ENCODE measurements around the gene PRSS33.

PRSS33 gene

DNA sequence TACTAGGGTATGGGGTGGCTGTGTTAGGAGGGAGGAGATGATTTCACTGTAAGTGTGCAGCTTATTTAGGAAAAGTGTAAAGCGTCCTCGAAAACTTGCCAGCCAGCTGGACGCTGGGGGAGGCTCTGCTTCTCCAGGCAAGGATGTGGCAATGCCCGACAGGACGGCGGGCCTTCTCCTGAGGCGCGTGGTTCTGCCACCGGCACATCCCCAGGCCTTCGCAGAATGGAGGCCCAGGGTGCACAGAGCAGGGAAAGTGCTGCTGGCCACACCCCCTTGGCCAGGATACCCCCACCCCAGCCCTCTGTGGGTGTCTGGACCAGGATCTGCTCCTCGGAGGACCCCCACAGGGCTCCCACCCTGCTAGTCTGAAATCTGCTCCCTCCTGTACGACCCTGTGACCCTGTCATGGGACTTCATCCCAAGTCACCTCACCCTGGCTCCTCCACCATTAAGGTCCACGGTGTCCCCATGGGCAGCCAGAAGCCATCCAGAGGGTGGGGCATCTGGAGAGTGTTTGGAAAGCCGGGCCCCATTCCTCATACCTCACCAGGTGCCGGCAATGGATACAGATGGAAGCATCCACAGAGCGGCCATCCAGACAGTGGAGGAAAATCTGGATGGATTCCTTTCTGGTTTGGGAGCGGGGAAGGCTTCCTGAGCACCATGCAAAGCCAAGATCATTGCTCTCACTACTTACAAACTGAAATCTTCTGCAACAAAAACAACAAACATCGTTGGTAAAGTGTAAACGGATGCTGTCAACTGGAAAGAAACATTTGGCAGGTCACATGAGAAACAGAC is 44.2 kb downstream of the PRSS33 start:
- H3K4me3 ChIP-seq (ENCODE audit: control insufficient read depth, low read depth, low read length) = no peak overlapping the region
- TF ChIP-seq, protein P1, sequence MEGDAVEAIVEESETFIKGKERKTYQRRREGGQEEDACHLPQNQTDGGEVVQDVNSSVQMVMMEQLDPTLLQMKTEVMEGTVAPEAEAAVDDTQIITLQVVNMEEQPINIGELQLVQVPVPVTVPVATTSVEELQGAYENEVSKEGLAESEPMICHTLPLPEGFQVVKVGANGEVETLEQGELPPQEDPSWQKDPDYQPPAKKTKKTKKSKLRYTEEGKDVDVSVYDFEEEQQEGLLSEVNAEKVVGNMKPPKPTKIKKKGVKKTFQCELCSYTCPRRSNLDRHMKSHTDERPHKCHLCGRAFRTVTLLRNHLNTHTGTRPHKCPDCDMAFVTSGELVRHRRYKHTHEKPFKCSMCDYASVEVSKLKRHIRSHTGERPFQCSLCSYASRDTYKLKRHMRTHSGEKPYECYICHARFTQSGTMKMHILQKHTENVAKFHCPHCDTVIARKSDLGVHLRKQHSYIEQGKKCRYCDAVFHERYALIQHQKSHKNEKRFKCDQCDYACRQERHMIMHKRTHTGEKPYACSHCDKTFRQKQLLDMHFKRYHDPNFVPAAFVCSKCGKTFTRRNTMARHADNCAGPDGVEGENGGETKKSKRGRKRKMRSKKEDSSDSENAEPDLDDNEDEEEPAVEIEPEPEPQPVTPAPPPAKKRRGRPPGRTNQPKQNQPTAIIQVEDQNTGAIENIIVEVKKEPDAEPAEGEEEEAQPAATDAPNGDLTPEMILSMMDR (IDR thresholded peaks at IDR 0.05; ENCODE audit: control insufficient read depth, insufficient read depth, low read depth, low read length, missing control alignments) = no peak
- DNase-seq (ENCODE audit: low read depth) = no peak

DNA sequence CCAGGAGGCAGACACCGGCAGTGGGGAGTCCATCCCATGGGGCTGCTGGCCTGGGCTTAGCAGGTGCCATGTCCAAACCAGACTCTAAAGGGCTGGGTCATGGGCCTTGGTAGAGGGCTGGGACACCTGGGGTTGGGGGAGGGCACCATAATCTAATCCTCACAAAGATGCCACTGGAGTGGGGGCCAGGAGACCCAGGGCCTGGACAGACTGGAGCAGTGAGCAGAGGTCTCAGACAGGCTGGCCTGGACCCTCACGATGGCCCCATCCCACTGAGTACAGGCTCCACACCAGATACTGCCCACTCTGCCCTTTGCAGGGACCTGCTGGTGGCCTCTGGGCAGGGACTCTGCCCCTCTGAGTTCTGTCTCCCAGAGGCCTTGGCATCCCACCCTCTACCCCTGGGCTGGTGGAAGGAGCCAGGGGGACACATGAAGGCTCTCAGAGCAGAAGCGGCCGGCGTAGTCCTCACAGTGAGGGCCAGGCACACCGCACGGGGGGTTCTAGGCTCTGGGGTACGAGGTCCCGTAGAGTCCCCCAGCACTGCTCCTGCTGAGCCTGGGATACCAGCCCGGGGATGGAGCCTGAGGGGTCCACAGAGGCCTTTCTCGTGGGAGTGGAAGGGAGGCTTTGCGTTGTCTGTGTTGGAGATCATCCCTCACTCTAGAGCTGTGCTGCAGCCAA is 44.9 kb downstream of the PRSS33 start:
- no peak overlapping the region for H3K4me3 ChIP-seq (ENCODE audit: control insufficient read depth, low read depth, low read length)
- no peak for DNase-seq (ENCODE audit: low read depth)
- TF ChIP-seq, protein P1 (IDR thresholded peaks at IDR 0.05; ENCODE audit: control insufficient read depth, insufficient read depth, low read depth, low read length, missing control alignments) = no peak

DNA sequence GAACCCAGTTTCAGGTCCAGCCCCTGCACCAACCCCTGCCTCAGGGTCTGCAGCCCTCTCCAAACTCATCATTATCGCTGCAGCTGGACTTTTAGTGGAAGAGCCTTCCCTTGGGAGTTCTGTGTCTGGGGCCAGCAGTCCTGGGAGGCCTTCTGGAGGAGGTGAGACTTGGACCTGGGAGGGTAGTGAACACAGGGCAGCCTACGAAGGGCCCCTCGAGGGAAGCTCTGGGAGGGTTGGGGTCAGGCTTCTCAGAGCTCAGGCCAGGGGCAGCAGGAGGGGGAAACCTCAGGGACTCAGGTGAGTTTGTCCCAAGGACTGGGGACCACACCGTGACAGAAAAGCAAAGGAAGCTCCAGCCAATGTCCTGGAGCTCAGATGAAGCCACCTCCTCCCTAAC is 46.2 kb downstream of the PRSS33 start:
- TF ChIP-seq, protein P1 (IDR thresholded peaks at IDR 0.05; ENCODE audit: control insufficient read depth, insufficient read depth, low read depth, low read length, missing control alignments) = no peak
- no peak overlapping the region for H3K4me3 ChIP-seq (ENCODE audit: control insufficient read depth, low read depth, low read length)
- no peak for DNase-seq (ENCODE audit: low read depth)

DNA sequence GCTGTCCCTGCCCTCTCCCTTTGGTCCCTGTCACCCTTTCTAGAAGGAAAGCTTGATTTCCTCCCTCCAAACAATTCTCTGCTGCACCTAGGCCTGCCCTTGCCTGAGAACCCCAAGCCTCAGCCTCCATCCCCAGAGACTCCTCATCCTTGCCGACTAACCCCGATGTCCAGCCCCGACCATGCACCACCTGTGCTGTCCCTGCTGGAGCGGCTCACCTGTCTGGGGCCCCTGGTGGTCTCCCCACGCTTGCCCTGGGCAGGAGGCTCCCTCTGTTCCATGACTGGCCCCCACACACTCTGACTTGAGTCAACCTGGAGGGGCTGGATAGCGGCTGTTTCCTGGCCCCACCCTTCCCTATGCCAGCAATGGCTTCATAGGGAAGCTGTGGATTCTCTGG is 46.9 kb downstream of the PRSS33 start:
- H3K4me3 ChIP-seq (ENCODE audit: control insufficient read depth, low read depth, low read length) = no peak overlapping the region
- no peak for DNase-seq (ENCODE audit: low read depth)
- TF ChIP-seq, protein P1 (IDR thresholded peaks at IDR 0.05; ENCODE audit: control insufficient read depth, insufficient read depth, low read depth, low read length, missing control alignments) = no peak

DNA sequence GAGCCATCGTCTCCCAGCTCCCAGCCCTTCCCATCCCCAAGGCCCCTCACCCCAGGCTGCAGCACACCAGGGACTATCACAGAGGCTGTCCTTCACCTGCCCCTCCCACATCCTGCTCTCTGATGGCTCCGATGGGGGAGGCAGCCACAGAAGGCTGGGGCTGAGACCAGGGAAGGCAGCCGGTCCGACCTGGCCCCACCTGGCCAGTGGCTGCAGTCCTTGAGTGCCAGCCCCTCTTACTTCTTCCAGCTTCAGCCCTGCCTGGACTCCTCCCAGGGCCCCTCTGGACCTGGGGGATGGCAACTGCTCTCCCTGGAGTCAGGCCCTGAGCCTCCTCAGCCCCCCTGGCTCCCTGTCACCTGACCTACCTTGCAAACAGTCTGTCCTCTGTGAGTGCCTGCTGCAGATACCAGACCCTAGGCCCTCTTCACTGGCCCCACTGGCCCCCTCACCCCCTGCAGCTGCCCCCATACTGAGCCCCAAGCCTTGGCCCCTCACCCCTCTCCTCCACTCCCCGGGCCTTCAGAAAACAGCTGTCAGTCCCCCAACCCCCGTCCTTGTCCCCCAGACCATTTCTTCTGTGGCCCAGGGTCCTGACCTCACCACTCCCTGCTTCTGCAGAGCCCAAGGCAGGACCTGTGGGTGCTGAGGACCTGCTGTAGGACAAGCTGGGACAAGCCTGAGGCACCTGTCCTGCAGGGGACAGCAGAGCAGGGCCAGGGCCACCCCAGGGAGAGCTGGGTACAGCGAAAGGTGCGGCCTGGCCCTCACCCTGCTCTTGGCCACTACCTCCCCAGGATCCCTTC is 47.5 kb downstream of the PRSS33 start:
- TF ChIP-seq, protein P1 (IDR thresholded peaks at IDR 0.05; ENCODE audit: control insufficient read depth, insufficient read depth, low read depth, low read length, missing control alignments) = no peak
- DNase-seq (ENCODE audit: low read depth) = no peak
- no peak overlapping the region for H3K4me3 ChIP-seq (ENCODE audit: control insufficient read depth, low read depth, low read length)

DNA sequence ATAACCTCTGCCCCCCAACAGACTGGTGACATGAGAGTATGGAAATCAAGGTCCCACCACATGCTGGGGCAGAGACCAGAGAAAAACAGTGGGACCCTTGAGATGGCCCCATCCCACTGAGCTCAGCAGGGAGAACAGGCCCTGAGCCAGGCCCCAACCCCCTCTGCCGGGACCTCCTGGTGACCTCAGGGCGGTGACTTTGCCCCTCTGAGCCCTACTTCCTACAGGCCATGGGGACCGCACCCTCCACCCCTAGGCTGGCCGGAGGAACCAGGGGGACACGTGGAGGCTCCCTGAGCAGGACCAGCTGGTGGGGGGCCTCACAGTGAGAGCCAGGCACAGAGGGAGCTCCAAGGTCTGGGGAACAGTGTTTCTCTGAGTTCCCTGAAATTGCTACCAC is 48.7 kb downstream of the PRSS33 start:
- DNase-seq (ENCODE audit: low read depth) = no peak
- TF ChIP-seq, protein P1 (IDR thresholded peaks at IDR 0.05; ENCODE audit: control insufficient read depth, insufficient read depth, low read depth, low read length, missing control alignments) = no peak

More for the DNA sequence above, 48.7 kb downstream of the PRSS33 start:
- H3K4me3 ChIP-seq (ENCODE audit: control insufficient read depth, low read depth, low read length) = no peak overlapping the region

Measured in AG09309 (cell line).